Eye (tissue), 1 donor: ENCODE results near the gene HMX2.
A peak's percentile ranks its signal among the peaks of the same experiment; 100 is the strongest.

Experiments used
- DNase-seq: peaks from one replicate; pipeline ENCODE4 v3.0.0-alpha.2; 2015

Gene HMX2

DNA sequence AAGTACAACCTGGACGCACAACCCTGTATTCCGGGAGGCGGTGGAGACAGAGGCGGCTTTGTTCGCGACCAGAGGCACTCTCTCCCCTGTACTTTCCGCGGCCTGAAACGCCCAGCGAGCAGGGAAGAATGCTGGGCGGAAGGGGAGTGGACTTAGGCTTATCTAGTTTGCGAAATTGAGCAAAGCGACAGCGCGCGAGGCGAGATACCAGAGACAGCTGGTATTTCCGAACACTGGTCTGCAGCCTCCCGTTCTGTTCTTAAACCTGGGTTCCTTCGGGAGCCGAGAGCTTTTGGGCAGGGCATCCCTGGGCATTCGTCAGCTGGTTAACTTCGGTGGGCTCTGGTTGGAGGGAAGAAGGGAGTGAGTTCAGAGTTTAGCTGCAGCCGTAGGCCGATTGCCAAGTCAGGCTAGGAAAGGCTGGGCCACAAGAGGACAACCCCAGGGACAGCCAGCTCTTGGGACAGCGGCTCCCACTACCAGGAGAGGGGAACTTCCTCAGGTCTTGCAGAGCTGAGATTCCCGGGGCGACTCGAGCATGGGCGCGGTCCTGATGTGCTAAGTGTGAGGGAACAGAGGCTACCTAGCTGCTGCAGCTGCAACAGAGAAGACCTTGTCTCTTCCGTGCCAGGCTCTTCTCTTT is 8.3 kb upstream of the HMX2 start:
- peak; percentile 81 for DNase-seq

DNA sequence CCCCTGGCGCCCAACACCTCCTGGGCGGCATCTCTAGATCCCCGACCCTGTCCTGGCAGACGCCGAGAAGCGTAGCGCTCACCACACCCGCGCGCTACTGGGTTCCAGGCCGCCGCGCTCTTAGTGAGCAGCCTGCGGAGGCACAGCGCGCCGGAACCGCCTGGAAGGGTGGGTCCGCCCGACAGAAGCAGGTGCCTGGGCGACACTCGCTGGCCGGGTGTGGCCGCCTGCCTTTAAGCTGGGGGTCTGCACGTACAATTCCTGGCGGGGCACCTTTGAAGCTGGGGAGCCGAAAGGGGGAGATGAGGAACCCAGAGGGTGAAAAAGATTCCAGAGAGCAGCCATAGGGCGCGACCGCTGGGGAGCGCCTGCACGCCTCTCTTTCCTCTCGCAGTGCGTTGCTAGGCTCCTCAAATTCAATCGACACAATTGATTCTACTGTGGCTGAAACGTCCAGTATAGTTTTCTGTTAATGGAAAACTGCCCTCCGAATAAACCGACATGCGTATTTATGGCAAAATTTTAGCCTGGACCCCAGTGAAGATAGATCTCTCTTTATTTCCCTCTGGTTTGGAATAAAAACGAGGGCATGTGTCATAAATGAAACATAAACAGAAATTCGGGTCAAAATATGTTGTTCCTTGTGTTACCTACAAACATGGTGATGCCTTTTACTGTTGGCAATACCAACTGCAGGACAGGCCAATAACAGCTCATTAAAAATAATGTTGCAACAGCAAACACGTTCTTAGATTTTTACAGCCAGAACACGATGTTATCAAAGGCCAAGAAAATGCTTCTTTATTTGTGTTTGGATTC is 7.6 kb upstream of the HMX2 start:
- peak; percentile 64 for DNase-seq

DNA sequence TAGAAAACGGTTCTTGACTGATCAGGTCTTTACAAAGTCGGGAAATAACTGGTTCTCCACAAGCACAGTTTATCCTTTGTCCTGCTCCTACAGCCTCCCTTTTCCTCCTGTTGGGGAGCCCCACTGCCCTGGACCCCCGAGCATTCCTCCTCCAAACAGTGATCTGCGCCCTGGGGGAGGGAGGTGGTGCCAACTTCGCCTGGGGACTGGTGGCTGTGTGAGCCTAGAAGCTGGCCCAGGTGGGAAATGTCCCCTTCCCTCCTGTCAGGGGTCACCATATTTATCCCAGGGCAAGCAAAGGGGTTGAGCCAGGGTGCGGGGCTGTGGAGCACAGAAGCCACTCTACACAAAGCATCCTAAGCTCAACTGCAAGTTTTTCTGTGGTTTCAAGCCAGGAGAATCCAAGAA is 6.9 kb upstream of the HMX2 start:
- peak; percentile 24 for DNase-seq

DNA sequence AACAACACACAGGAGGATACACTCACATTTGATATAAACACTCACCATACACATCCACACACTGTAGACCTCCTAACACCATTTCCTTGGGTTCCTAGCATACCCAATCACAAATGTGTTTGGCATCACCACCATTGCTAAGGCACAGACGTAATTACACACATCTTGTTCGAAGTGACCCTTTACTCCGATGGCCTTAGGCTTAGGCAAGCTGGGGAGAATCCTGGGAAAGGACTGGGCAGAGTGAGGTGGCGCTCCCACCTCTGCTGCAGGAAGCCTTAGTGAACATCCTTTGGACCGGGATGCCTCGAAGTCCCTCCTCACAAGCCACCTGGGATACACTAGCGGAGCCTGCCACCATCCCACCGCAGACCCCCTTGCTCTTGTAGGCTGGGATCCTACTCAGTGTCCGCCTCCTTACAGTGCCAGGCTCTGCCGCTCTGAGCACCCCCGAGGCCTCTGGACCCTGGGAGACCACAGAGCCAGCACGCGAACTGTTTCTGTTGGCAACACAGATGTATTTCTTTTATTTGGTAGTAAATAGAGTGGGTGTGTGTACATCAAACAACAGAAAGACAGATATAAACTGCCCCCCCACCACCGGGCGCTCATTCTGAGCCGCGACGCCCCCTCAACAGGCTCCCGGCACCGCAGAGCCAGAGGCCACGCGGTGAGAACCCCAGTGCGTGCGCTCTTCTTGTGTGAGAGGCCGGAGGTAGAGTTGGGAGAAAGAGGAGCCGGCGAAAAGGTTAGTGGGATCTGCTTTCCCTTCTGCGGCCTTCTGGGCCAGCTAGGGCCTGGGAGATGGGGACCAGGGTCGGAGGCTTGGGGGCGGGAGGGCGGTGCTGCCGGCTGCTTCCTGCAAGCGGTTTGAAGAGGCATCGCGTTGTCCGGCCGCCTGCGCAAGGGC is 5.9 kb upstream of the HMX2 start:
- peak; percentile 26 for DNase-seq

DNA sequence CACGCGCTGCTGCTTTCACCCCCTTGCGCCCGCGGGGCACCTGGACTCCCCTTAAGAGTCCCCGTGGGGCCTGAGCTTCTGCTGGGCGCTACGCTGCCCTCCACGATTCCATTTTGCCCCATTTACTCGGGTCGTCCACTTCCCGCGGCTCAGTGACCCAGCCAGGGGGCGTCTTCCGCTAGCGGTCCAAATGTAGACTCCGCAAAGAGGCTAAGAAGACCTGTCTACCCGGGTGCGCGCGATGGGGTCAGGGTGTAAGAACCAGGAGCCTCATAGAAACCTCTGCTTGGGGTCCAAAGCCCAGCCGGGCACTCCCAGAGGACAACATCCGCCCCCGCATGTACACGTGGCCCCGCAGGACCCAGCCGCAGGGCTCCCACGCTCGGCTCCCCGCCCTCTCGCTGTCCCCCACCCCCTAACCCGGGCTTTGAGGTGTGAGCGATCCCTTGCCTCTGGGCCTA is 5.2 kb upstream of the HMX2 start:
- DNase-seq = peak; percentile 25

DNA sequence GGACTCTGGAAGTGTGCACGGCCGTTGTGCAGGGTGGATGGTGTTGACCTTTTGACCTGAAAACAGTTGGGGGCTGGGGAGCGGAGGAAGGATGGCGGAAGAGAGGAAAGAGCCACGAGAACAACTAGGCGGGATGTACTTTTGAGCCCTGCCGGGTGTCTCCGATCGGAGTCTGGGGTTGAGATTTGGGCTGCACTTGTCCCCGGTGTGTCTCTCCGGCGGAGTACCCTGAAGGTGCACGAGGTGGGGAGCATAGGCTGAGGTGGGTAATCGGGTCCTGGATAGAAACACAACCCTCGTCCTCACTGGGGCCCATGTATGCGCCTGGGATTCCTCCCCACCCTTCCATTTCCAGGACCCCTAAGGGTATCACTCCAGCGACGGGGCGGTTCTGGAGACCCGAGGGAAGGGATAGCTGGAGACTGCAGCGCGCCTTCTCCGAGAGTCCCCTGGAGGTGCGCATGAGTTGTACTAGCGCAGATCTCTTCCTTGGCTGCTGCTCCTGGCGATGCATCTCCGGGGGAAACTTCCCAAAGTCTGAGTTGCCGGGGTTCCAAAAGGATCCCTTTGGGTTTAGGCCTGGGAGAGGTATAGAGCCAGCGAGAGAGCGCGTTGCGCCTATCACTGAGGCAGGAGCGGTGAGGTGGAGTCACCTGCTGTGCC is 4.6 kb upstream of the HMX2 start:
- DNase-seq = peak; percentile 45

DNA sequence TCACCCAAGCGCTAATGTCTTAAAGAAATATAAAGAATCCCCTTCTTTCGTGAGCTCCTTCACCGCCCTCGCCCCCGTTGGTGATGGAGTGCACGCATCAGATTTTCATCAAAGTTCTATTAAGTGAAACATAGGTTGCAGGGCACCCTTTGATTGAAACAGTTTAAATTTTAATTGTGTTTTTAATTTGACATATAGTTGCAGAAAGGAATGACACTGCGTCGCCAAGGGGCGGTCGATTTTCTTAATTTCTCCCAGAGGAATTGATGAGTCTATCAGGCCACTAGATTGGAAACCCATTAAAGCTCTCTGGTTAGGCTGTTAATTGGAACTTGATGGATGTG is 4.1 kb upstream of the HMX2 start:
- no peak for DNase-seq

DNA sequence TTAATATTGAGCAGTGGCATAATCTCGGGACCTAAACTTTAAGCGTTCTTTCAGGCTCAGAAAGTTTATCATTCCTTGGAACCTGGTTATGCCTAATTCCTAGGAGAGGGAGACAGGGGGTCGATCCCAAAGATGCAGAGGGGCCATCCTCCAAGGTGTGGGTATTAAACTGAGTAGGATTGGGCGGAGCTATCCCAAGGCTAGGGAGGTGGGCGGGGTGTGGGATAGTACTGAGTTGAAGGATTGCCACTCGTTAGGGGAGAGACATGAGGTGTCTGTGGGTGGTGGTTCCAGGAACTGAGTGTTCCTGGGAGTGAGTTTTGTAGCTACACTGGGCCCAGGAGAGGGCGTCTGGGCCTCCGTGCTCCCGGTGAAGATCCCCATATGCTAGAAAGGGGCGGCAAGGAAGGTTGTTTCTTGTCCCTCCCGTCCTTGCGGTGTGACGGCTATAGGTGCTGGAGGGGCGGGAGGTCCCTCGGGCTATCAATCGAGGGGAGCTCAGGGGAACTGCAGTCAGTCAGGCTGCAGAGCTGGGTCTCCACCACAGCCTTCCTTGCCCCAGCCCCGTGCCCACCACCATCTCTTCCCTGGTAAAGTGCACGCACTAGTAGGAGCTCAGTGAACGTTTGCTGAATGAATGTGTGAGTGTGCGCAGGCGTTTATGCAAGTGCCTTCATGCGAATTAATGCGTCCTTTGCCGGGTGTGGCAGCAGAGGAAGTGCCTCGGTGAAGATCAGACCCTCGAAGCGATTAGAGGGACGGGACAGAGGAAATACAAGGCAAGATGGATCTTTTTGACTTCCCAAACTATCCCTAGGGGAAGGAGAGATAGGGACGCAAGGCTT is 3.0 kb upstream of the HMX2 start:
- peak; percentile 67 for DNase-seq

DNA sequence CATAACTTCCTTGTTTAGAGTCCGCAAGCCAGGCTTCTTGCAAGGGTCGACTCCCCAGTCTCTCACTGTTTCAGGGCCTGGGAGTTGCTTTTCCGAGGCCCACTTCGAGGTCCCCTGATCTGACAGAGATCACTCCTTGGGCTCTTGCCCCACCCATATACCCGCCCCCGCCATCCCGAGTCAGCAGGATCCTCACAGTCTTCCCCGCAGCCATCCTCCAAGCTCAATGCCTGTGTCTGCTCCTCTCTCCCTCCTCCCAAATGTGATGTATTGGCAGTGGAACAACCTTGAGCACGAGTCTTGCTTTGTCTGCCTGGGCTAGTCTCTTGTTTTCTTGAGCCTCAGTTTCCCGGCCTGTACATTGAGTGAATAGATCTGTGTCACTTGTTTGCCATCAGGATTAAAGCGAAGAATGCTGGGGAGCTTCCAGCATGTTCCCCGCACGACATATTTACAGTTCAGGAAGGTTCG is 2.4 kb upstream of the HMX2 start:
- peak; percentile 41 for DNase-seq

DNA sequence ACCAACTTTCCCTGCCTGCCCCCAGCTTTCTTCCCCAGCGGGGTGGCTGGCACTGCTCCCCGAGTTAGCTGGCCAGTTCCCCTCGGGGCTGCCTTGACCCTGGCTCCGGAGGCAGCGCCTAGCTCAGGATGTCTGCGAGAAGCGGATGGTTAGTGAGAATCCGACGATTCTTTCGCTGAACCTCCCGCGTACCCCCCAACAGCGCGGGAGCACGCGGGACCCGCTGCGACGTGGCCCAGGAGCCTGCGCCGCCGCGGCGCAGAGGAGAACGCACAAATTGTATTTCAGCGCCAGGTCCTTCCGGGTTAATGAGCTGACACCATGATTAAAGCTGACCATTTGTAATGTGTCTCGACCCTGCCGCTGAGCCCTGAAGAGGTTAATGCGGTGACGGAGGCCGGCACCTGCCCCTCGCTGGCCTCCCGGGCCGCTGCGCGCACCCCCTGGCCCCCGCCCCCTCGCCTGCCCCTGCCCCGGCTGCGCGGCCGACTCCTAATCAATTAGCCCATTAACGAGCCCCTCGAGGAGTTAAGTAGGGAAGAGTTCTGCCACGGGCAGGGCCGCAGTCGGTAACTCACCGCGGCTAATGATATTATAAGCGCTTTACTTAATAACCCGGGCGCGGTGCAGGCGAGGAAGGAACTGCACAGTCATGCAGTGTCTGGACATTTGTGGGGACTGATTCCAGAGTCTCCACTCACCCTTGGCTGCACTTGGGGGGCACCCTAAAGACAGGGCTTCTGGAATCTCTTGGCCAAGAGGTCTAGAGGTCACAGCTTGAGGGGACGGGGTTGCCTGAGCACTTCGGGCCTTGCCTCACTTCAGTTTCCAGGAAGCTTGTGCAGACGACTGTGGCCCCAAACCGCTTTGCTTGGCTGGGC is 1.7 kb upstream of the HMX2 start:
- peak; percentile 63 for DNase-seq

DNA sequence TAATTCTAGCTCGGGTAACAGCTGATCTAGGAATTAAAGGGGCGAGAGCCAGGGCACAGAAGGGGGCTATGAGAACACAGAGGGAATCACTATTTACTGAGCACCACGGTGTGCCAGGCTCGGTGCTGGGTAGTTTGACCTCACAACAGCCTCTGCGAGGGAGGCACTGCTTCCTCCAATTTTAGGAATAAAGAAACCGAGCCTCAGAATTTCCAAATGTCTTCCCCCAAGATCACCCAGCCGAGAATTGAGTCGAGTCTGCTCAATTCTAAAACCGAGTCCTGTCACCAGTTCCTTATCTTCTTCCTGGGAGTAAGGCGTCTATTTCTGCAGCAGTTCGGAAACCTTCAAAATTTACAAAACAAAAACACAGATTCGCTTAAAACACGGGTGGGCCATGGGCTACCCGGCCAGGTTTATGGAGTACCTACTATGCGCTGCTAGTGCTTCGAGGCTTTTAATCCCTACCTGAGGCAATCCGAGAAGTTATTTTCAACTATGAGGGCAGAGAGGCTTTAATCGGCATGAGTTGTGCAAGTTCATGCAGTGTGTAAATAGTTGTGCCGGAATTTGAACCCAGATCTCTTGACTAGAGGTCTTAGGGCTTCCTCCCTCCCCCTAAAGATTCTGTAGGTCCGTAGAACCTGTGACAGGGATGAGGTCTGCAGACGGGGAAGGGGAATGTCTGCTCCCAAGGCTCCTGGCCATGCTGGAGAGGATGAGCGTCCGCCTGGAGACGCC is 872 bp upstream of the HMX2 start:
- peak; percentile 14 for DNase-seq

DNA sequence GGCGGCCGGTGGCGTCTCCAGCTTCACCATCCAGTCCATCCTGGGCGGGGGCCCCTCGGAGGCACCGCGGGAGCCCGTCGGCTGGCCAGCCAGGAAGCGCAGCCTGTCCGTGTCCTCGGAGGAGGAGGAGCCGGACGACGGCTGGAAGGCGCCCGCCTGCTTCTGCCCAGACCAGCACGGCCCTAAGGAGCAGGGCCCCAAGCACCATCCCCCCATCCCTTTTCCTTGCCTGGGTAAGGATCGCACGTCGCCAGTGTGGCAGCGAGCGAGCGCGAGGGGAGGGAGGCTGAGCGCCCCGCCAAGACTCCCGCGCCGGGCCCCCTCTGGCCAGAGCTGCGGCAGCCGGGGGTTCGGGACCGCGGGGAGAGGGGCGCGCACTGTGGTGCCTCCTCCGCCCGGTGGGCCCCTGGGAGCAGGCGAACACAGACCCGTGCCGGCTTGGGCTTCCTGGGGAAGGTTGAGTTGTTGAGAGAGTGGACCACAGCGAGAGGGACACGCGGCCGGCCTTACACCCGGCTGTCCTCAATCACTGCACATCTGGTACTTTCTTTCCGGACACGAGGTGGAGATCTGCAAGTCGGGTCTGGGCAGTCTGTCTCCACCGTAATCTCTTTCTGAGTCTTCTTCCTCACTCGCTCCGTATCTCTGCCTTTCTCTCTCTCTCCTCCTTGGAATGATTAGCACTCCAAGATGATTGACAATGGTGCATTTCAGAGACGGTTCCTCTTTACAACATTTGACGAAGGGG is 652 bp downstream of the HMX2 start:
- DNase-seq = peak; percentile 55

DNA sequence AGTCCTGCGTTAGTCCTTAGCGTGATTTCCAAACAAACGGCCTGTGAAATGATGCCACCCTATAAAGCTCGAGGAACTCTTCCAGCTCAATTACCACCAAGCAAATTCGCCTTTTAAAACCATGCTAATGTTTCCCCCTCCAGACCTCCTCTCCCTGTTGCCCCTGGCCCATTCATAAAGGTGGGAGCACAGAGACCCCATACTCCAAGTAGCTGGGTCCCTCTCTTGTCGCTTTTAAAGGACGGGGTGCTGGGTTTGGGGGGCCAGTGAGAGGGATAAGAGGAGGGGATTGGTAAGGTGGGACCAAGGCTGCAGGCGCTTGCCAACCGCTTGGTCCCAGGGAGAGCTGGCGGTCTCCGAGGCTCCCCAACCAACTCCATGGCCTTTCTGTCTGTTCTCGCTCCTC is 1.2 kb downstream of the HMX2 start:
- DNase-seq = no peak

DNA sequence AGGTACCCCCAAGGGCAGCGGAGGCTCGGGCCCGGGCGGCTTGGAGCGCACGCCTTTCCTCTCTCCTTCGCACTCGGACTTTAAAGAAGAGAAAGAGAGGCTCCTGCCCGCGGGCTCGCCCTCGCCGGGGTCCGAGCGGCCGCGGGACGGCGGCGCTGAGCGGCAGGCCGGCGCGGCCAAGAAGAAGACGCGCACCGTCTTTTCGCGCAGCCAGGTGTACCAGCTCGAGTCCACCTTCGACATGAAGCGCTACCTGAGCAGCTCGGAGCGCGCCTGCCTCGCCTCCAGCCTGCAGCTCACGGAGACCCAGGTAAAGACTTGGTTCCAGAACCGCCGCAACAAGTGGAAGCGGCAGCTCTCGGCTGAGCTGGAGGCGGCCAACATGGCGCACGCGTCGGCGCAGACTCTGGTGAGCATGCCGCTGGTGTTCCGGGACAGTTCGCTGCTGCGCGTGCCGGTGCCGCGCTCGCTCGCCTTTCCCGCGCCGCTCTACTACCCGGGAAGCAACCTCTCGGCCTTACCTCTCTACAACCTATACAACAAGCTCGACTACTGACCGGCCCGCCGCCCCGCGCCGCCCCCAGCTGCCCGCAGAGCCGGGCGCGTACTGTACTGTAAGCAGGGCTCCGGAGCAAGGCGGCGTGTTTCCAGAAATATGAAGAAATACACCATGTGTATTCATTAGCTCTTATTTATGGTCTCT is 1.8 kb downstream of the HMX2 start:
- DNase-seq = peak; percentile 65

DNA sequence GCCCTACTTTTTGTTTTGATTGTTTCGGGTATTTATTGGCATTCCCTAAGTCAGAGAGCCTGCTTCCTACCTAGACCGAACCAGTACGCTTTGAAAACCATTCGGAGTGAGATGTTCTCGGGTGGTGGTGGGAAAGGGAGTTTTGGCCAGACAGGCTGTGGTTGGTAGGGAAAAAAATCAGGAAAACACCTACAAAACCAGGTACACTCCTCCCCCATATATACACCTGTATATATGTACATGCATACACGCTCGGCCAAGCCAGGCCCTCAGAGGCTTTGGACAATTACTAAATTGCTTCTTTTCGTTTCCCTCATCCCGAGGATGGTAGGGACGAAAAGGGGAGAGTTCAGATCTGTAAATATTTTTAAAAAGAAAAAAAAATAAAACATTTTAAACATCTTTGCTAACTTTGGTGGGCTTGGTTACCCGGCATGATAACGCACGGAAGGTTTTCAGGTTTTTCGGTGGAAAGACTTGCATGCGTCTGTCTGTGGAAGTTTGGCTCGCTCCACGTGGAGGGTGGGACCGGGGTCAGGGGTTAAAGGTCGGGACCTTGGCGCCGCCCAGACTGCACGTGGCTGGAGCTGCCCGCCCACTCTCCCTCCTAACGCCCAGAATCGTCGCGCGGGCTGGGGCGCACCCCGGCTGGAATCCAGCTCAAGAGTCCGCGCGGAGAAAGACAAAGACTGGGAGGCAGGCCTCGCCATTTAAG is 2.5 kb downstream of the HMX2 start:
- peak; percentile 70 for DNase-seq

DNA sequence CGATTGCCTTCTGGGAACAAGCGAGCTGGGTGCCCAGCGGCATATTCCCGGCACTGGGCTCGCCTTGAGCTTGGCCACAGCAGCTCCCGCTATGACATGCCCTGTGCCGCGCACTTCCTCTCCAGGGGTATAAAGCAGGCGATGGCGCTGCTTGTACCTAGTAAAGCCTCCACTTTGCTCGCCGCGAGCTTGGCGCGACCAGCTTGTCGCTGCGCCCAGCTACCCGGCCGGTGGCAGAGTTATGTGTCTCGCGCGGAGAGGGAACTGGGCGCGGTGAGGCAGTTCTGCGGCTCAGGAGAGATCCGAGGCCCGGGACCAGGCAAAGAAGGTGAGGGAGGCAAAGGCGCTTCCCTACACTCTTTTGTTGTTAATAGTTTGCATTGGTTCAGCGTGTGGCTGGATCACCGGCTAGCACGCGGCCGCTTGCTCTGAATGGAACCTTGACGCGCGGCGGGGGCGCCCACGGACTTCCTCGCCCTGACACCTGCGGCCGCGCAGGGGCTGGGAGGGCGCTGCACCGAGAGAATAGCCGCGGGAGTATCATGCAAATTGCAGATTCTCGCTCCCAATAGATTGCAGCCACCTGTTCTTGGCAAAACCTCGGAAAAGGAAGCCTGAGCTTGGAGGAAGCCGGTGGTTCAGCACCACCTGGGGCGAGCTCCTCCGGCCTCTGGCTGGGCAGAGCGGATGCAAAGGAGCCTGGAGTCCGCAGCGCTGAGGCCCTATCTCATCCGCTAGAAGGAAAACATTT is 3.2 kb downstream of the HMX2 start:
- peak; percentile 73 for DNase-seq

DNA sequence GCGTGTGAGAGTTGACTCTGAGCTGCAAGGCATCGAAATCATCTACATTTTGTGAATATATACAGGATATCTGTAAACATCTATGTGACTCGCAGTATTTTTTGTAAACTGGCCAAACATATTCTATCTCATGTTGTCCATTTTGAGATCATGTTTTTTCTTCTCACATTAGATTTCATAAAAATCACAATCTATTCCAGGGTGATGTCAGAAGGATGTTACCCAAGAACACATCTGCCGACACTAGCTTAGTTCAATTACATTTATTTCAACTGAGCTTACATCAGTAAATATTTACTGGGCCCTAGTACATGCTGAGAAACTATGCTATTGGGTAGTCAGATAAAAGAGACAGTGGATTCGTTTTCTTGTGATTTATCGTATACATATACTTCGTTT is 3.8 kb downstream of the HMX2 start:
- peak; percentile 64 for DNase-seq
